SK-N-MC (cell line): Measurements from ENCODE around the gene UBE2J1.

ENCODE experiments used
- DNase-seq: peaks from one replicate; pipeline ENCODE4 v3.0.0-alpha.2; 2011; ENCODE audit warnings: low read depth, low spot score
- H3K27ac ChIP-seq: fragments of 200-600 bp; sonication (generic); 2 replicates; pipeline ENCODE4 v1.5.1; 2016; ENCODE audit warnings: mixed run types
- H3K36me3 ChIP-seq: fragments of 200-600 bp; sonication (generic); 2 replicates; pipeline ENCODE4 v1.6.1; 2017; ENCODE audit warnings: antibody characterized with exemption, low read length, mixed read lengths; ENCODE audit not compliant: insufficient read depth
- H3K4me3 ChIP-seq: fragments of 200-600 bp; sonication (generic); 2 replicates; pipeline ENCODE4 v1.5.1; 2016
- H3K9ac ChIP-seq: fragments of 200-600 bp; sonication (generic); 2 replicates; pipeline ENCODE4 v1.8.0; 2017; ENCODE audit warnings: mixed run types, mixed read lengths; ENCODE audit not compliant: insufficient read length
- H3K9me3 ChIP-seq: fragments of 200-600 bp; sonication (generic); 2 replicates; pipeline ENCODE4 v1.6.1; 2017; ENCODE audit warnings: low read depth, mild to moderate bottlenecking, antibody characterized with exemption, low read length, moderate library complexity, mixed read lengths
- EZH2 ChIP-seq: fragments of 200-600 bp; sonication (generic); IDR thresholded peaks from one replicate; pipeline ENCODE4 v1.6.1; 2017; ENCODE audit warnings: antibody characterized with exemption
- FOXP2 ChIP-seq: optimal IDR thresholded peaks from 2 replicates; pipeline ENCODE3; 2011; ENCODE audit warnings: mild to moderate bottlenecking, moderate library complexity; ENCODE audit not compliant: insufficient read depth; ENCODE audit errors: extremely low read length, control extremely low read depth
- POLR2AphosphoS5 ChIP-seq: IDR thresholded peaks from 2 replicates; pipeline ENCODE4 v1.6.1; 2012; ENCODE audit warnings: mild to moderate bottlenecking, low read depth, low read length, borderline replicate concordance

Gene UBE2J1

GRCh38 chr6:89356642-89357170 lies 4.2 kb upstream of the UBE2J1 start:
- TF ChIP-seq FOXP2 (no peak), EZH2 (no peak), POLR2AphosphoS5 (no peak)
- Histone ChIP-seq H3K9me3 (no peaks in the 10 kb centered on the region), H3K36me3 (no peaks in the 10 kb centered on the region), H3K9ac (no peak overlapping the region), H3K4me3 (no peak overlapping the region), H3K27ac (no peak overlapping the region)
- DNase-seq = no peak

GRCh38 chr6:89355511-89356194 lies 3.1 kb upstream of the UBE2J1 start:
- no peak overlapping the region for H3K9ac ChIP-seq
- H3K9me3 ChIP-seq = no peaks in the 10 kb centered on the region
- no peaks in the 10 kb centered on the region for H3K36me3 ChIP-seq
- TF ChIP-seq FOXP2 (no peak), POLR2AphosphoS5 (no peak), EZH2 (no peak)
- DNase-seq = no peak
- no peak overlapping the region for H3K27ac ChIP-seq
- H3K4me3 ChIP-seq = no peak overlapping the region

GRCh38 chr6:89353702-89354392 lies 1.3 kb upstream of the UBE2J1 start:
- Histone ChIP-seq H3K36me3 (no peaks in the 10 kb centered on the region), H3K4me3 (no peak overlapping the region), H3K9ac (no peak overlapping the region), H3K9me3 (no peaks in the 10 kb centered on the region), H3K27ac (no peak overlapping the region)
- TF ChIP-seq FOXP2 (no peak), POLR2AphosphoS5 (no peak), EZH2 (no peak)
- no peak for DNase-seq

- H3K4me3 ChIP-seq = peak overlapping the region; percentile 97
- no peak for DNase-seq
- peak overlapping the region; percentile 95 for H3K9ac ChIP-seq
- H3K36me3 ChIP-seq = no peaks in the 10 kb centered on the region
- H3K27ac ChIP-seq = no peak overlapping the region
- no peaks in the 10 kb centered on the region for H3K9me3 ChIP-seq
- TF ChIP-seq FOXP2 (no peak), EZH2 (no peak), POLR2AphosphoS5 (no peak)
Observed at GRCh38 chr6:89353118-89353556, 615 bp upstream of the UBE2J1 start.

GRCh38 chr6:89351671-89352277 lies 748 bp downstream of the UBE2J1 start:
- no peak for TF ChIP-seq POLR2AphosphoS5
- no peak for TF ChIP-seq FOXP2
- TF ChIP-seq EZH2 = no peak
- no peaks in the 10 kb centered on the region for H3K9me3 ChIP-seq
- peak overlapping the region; percentile 95 for H3K9ac ChIP-seq
- DNase-seq = no peak
- H3K36me3 ChIP-seq = no peaks in the 10 kb centered on the region
- peak overlapping the region; percentile 29 for H3K27ac ChIP-seq
- peak overlapping the region; percentile 97 for H3K4me3 ChIP-seq

- Histone ChIP-seq H3K9ac (no peak overlapping the region), H3K4me3 (peak overlapping the region; percentile 52), H3K36me3 (no peaks in the 10 kb centered on the region), H3K27ac (peak overlapping the region; percentile 74; the same call in 1 of the 2 replicates), H3K9me3 (no peaks in the 10 kb centered on the region)
- DNase-seq = peak; percentile 30
- TF ChIP-seq EZH2 (no peak), POLR2AphosphoS5 (no peak), FOXP2 (no peak)
Observed at GRCh38 chr6:89350281-89350966, 2.1 kb downstream of the UBE2J1 start.

GRCh38 chr6:89348372-89348771 lies 4.2 kb downstream of the UBE2J1 start:
- Histone ChIP-seq H3K36me3 (no peaks in the 10 kb centered on the region), H3K27ac (no peak overlapping the region), H3K4me3 (no peak overlapping the region), H3K9me3 (no peaks in the 10 kb centered on the region), H3K9ac (no peak overlapping the region)
- TF ChIP-seq FOXP2 = no peak
- no peak for TF ChIP-seq EZH2
- DNase-seq = no peak

- Histone ChIP-seq H3K27ac (no peak overlapping the region), H3K36me3 (no peaks in the 10 kb centered on the region), H3K9me3 (no peaks in the 10 kb centered on the region), H3K4me3 (no peak overlapping the region), H3K9ac (no peak overlapping the region)
- no peak for DNase-seq
- TF ChIP-seq FOXP2 = no peak
- TF ChIP-seq EZH2 = no peak
- no peak for TF ChIP-seq POLR2AphosphoS5
Observed at GRCh38 chr6:89347825-89348224, 4.7 kb downstream of the UBE2J1 start.
